Measurements from ENCODE around the gene LRIG1. TPM values are rescaled to one million over a fixed set of nuclear protein-coding genes. Genes with fewer than 3 reads are reported as not detected.

Gene LRIG1
- total and polyA plus RNA-seq, 2 of the 8 experiments (the other 6 are each of a cell fraction or from before 2014, with no cell fraction given) = 78.1 to 88.7 TPM

GRCh38 chr3:66382142-66382541, 118.7 kb downstream of the LRIG1 start:
- Histone ChIP-seq H3K56ac (replicated peaks; ENCODE audit: insufficient read length, low read depth, low read length) (no peak overlapping the region), H3K4me2 (ENCODE audit: insufficient read depth in 1 of 2, low read depth in 2 of 2, low read length in 2 of 2) (no peak overlapping the region), H3K4ac (replicated peaks; ENCODE audit: insufficient read length, low read depth, low read length) (no peak overlapping the region), H3K79me1 (ENCODE audit: low read depth, low read length) (no peaks in the 10 kb centered on the region), H4K8ac (ENCODE audit: extremely low read depth, insufficient read depth, low read length) (no peak overlapping the region), H4K5ac (ENCODE audit: insufficient read length, low read depth, low read length) (no peak overlapping the region), H3K4me1 (replicated peaks in 1 of 4; ENCODE audit: control insufficient read depth in 3 of 4, insufficient read depth in 4 of 4, low read length in 3 of 4) (no peaks in the 10 kb centered on the region), H3K27me3 (replicated peaks in 1 of 4; ENCODE audit: control insufficient read depth in 3 of 4, extremely low read depth in 1 of 4, insufficient read depth in 3 of 4, low read length in 3 of 4) (no peaks in the 10 kb centered on the region), H2BK120ac (replicated peaks; ENCODE audit: low read depth, low read length) (no peak overlapping the region), H3K36me3 (ENCODE audit: control insufficient read depth in 2 of 4, insufficient read depth in 4 of 4, low read length in 3 of 4) (peaks cover 65 to 99% (median 86%) of the 10 kb centered on the region in 4 experiments), H2BK5ac (ENCODE audit: low read depth, low read length) (peak overlapping the region; percentile 52; the same call in 1 of the 2 replicates), H4K20me1 (replicated peaks in 1 of 2; ENCODE audit: control insufficient read depth in 1 of 2, insufficient read depth in 2 of 2, low read length in 2 of 2) (peaks cover 5 to 20% of the 10 kb centered on the region in 2 experiments), H3K23me2 (ENCODE audit: low read depth, low read length) (no peaks in the 10 kb centered on the region), H4K91ac (replicated peaks; ENCODE audit: insufficient read length, low read length) (no peak overlapping the region), H3K23ac (ENCODE audit: insufficient read length) (no peak overlapping the region), H3K79me2 (ENCODE audit: control insufficient read depth in 1 of 2, insufficient read depth in 2 of 2, low read length in 2 of 2) (peaks cover 0 to under 1% of the 10 kb centered on the region in 2 experiments; a peak in 1 of 4 replicates), H2AK5ac (ENCODE audit: low read depth, low read length) (no peak overlapping the region), H2AFZ (ENCODE audit: low read length) (no peak overlapping the region), H2BK15ac (ENCODE audit: low read length) (no peak overlapping the region), H3K18ac (ENCODE audit: extremely low read depth, low read length) (no peak overlapping the region), H3K27ac (ENCODE audit: low read depth, low read length) (no peak overlapping the region), H3K14ac (ENCODE audit: insufficient read length) (no peak overlapping the region), H2BK20ac (ENCODE audit: low read length) (no peak overlapping the region), H3K9ac (replicated peaks in 1 of 4; ENCODE audit: extremely low read depth in 1 of 4, low read depth in 3 of 4, low read length in 3 of 4) (no peak overlapping the region), H3K9me3 (ENCODE audit: insufficient read depth in 2 of 2, low read depth in 1 of 2, low read length in 1 of 2) (no peaks in the 10 kb centered on the region; a peak in 1 of 4 replicates), H3K4me3 (ENCODE audit: extremely low read depth in 1 of 4, insufficient read depth in 2 of 4, low read depth in 3 of 4, low read length in 4 of 4) (no peak overlapping the region), H2BK12ac (ENCODE audit: low read depth, low read length) (no peak overlapping the region)
- FAIRE-seq (no peak), DNase-seq (ENCODE audit: low read depth in 1 of 2, low spot score in 2 of 2) (peak in 1 of 2 experiments; percentile 38)
- CTCF ChIA-PET (ENCODE audit: partially characterized antibody) = interaction anchor here (0.8 to 4.3 kb wide), 5 partner anchors 10 to 434 kb away, joined by 3 to 24 read pairs (median 4); no protein-coding TSS in a partner anchor
- TF ChIP-seq POLR2A (IDR thresholded peaks at IDR 0.05; ENCODE audit: control extremely low read depth in 1 of 2, low read depth in 2 of 2, low read length in 2 of 2) = peak in 1 of 2 experiments; percentile 12; a peak in 1 of 3 replicates
- TF ChIP-seq KDM4A (IDR thresholded peaks at IDR 0.05; ENCODE audit: low read depth, low read length, severe bottlenecking) = no peak
- POLR2A ChIA-PET (ENCODE audit: partially characterized antibody) = interaction anchor here (1.8 kb wide), 1 partner anchor 12 kb away, joined by 4 read pairs; no protein-coding TSS in a partner anchor
- 95% methylated on average over 10 of the region's 10 CpGs; no CpG with 5 or more reads in 1 of the 2 experiments for WGBS, 2 experiments (ENCODE audit: extremely low coverage in 1 of 2, insufficient coverage in 1 of 2, insufficient read length in 1 of 2, insufficient replicate concordance in 2 of 2, low coverage in 1 of 2, low lambda C conversion rate in 2 of 2, missing lambda C conversion rate in 1 of 2)
